HCT116 (cell line): ENCODE measurements around the gene OGA.

ENCODE experiments used
- EZH2phosphoT487 ChIP-seq: fragments of 200-600 bp; IDR thresholded peaks from 2 replicates; pipeline ENCODE4 v1.6.1; 2018; ENCODE audit warnings: antibody characterized with exemption, borderline replicate concordance
- POLR2A ChIP-seq: IDR thresholded peaks from 2 replicates; pipeline ENCODE4 v1.7.0; 2011; ENCODE audit warnings: borderline replicate concordance; ENCODE audit not compliant: insufficient read depth, insufficient read length; ENCODE audit errors: extremely low read depth
- SIN3A ChIP-seq: IDR thresholded peaks from 2 replicates; pipeline ENCODE4 v1.6.1; 2012; ENCODE audit warnings: low read depth

DNA sequence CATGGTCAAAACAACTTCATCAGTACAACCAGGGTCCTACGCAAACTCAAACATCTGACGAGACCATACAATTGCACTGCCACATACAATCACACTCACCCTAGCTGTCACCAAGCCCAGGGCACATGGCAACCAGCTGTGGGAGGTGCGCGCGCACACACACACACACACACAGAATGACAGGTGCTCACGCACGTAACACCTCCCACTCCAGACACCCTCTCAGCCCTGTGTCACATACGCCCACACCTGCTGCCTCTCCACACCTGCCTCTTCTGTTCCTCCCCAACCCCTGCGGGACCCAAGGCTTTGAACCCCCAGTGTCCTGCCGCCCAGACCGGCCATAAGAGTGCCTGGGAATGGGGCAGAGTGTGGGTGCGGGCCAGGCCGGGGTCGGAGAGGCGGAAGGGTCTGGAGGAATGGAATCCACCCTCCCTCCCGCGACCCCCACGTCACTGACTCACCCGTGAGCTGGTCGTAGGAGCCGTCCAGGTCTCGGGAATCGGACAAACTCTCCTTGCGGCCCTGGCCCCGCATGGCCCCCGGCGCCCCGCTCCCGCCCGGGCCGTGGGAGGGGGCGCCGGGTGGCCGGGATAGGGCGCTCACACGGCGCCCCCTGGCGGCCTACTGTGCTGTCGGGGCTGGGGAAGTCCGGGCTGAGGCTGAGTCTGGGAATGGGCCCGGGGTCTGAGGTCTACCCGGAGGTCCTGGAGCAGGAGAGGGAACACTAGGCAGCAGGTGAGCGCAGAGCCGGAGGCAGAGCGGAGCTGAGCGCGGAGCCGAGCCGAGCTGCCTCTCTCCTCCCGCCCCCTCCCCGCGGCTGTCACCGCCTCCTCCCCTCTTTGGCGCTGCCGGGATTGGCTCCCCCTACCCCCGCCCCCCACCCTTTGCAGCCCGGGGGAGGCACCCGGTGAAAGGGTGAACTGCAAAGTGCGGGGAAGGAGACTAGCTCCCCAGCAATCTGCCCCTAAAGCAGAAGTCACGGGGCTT is 25.1 kb upstream of the OGA start, which contains the start of gene KCNIP2:
- TF ChIP-seq POLR2A (no peak), EZH2phosphoT487 (no peak), SIN3A (no peak)
